Measurements from ENCODE around the gene PELI2.

- TF ChIP-seq EZH2 (IDR thresholded peaks at IDR 0.05; ENCODE audit: borderline replicate concordance, low read length) (no peak), CTCF (IDR thresholded peaks at IDR 0.05; ENCODE audit: low read length) (no peak)
These were observed 54.4 kb downstream of the PELI2 start for GRCh38 chr14:56172571-56172971.

Measured in OCI-LY1 (cell line).